Neural cell (in vitro differentiated cells): ENCODE data around the gene SYT5. TPM values are rescaled to one million over a fixed set of nuclear protein-coding genes. Genes with fewer than 3 reads are reported as not detected.

Experiments
- H2AFZ ChIP-seq: fragments of 200-600, 300-800 bp; sonication (generic), shearing (Covaris generic); 2 replicates; pipeline ENCODE4 v1.6.0; 2014; ENCODE audit warnings: low read depth, mild to moderate bottlenecking, antibody characterized with exemption, low read length, moderate library complexity
- H3F3A ChIP-seq: fragments of 200-600 bp; shearing (Covaris generic); 2 replicates; pipeline ENCODE4 v1.6.1; 2016; ENCODE audit warnings: mild to moderate bottlenecking, moderate library complexity, mixed read lengths, antibody characterized with exemption, low read length; ENCODE audit not compliant: insufficient read depth, poor library complexity, severe bottlenecking
- H3K27ac ChIP-seq: fragments of 200-600, 300-800 bp; sonication (generic), shearing (Covaris generic); 2 replicates; pipeline ENCODE4 v1.5.1; 2014; ENCODE audit warnings: mild to moderate bottlenecking, low read length, moderate library complexity
- H3K27me3 ChIP-seq: fragments of 300-800, 200-600 bp; sonication (generic), shearing (Covaris generic); 2 replicates; pipeline ENCODE4 v1.6.0; 2014; ENCODE audit warnings: mild to moderate bottlenecking, low read depth, low read length, moderate library complexity; ENCODE audit not compliant: insufficient read depth
- H3K36me3 ChIP-seq: fragments of 300-800, 200-600 bp; sonication (generic), shearing (Covaris generic); 2 replicates; pipeline ENCODE4 v1.5.1; 2014; ENCODE audit warnings: mild to moderate bottlenecking, antibody characterized with exemption, low read length, moderate library complexity; ENCODE audit not compliant: insufficient read depth
- H3K4me2 ChIP-seq: fragments of 300-800, 200-600 bp; sonication (generic), shearing (Covaris generic); 2 replicates; pipeline ENCODE4 v1.6.0; 2014; ENCODE audit warnings: mild to moderate bottlenecking, low read length
- H3K4me3 ChIP-seq: fragments of 300-800, 200-600 bp; sonication (generic), shearing (Covaris generic); 2 replicates; pipeline ENCODE4 v1.5.1; 2014; ENCODE audit warnings: mild to moderate bottlenecking, low read length, moderate library complexity
- H3K79me2 ChIP-seq: fragments of 200-600 bp; shearing (Covaris generic); replicated peaks from 2 replicates; pipeline ENCODE4 v1.6.0; 2014; ENCODE audit warnings: mild to moderate bottlenecking, low read length, moderate library complexity; ENCODE audit not compliant: insufficient read depth
- H3K9ac ChIP-seq: fragments of 300-800, 200-600 bp; sonication (generic), shearing (Covaris generic); 2 replicates; pipeline ENCODE4 v1.6.1; 2016; ENCODE audit warnings: mild to moderate bottlenecking, low read length, mixed read lengths
- H3K9me2 ChIP-seq: fragments of 200-600 bp; shearing (Covaris generic); 2 replicates; pipeline ENCODE4 v1.6.1; 2016; ENCODE audit warnings: mild to moderate bottlenecking, low read length, mixed read lengths; ENCODE audit not compliant: insufficient read depth
- H3K9me3 ChIP-seq: fragments of 200-600, 300-800 bp; sonication (generic), shearing (Covaris generic); 2 replicates; pipeline ENCODE4 v1.6.1; 2016; ENCODE audit warnings: mild to moderate bottlenecking, mixed run types, low read length, moderate library complexity, mixed read lengths
- H4K20me1 ChIP-seq: fragments of 200-600 bp; shearing (Covaris generic); 2 replicates; pipeline ENCODE4 v1.6.1; 2016; ENCODE audit warnings: mild to moderate bottlenecking, mixed run types; ENCODE audit not compliant: insufficient read depth
- CTCF ChIP-seq: fragments of 450-650 bp; IDR thresholded peaks from 2 replicates; pipeline ENCODE4 v1.5.1; 2014; ENCODE audit warnings: antibody characterized with exemption, mild to moderate bottlenecking, moderate library complexity; ENCODE audit not compliant: poor library complexity, severe bottlenecking
- EP300 ChIP-seq: fragments of 450-650 bp; conservative IDR thresholded peaks from 2 replicates; pipeline ENCODE4 v1.6.1; 2014; ENCODE audit warnings: antibody characterized with exemption, mild to moderate bottlenecking, moderate library complexity; ENCODE audit not compliant: poor library complexity, severe bottlenecking
- EZH2 ChIP-seq: fragments of 200-600, 300-800 bp; shearing (Covaris generic), sonication (generic); IDR thresholded peaks from 2 replicates; pipeline ENCODE4 v1.6.1; 2014; ENCODE audit warnings: antibody characterized with exemption, low read length, borderline replicate concordance, mild to moderate bottlenecking; ENCODE audit not compliant: insufficient read depth, poor library complexity, severe bottlenecking
- MXI1 ChIP-seq: fragments of 450-650 bp; conservative IDR thresholded peaks from 2 replicates; pipeline ENCODE4 v1.6.1; 2014; ENCODE audit warnings: antibody characterized with exemption, mild to moderate bottlenecking; ENCODE audit not compliant: poor library complexity, severe bottlenecking
- POLR2AphosphoS5 ChIP-seq: IDR thresholded peaks from 2 replicates; pipeline ENCODE4 v1.6.1; 2012
- RAD21 ChIP-seq: fragments of 450-650 bp; conservative IDR thresholded peaks from 2 replicates; pipeline ENCODE4 v1.6.1; 2014; ENCODE audit warnings: antibody characterized with exemption, mild to moderate bottlenecking, moderate library complexity
- SMC3 ChIP-seq: fragments of 450-650 bp; conservative IDR thresholded peaks from 2 replicates; pipeline ENCODE4 v1.6.1; 2014; ENCODE audit warnings: antibody characterized with exemption, mild to moderate bottlenecking, moderate library complexity; ENCODE audit not compliant: poor library complexity
- TAF1 ChIP-seq: IDR thresholded peaks from 2 replicates; pipeline ENCODE4 v1.6.1; 2012; ENCODE audit warnings: low read depth
- polyA plus RNA-seq: library from polyadenylated mRNA; depleted of rRNA; stranded (reverse); fragments of >200 nt; gene quantifications from 2 replicates; pipeline ENCODE4 v1.2.3, GENCODE V29; 2014
- TF ChIP-seq, protein P1 (sequence below): IDR thresholded peaks from 2 replicates; pipeline ENCODE4 v1.6.1; 2012; ENCODE audit warnings: borderline replicate concordance

Gene SYT5
- polyA plus RNA-seq, 1 donor from 2014 or later, result 237 TPM

DNA sequence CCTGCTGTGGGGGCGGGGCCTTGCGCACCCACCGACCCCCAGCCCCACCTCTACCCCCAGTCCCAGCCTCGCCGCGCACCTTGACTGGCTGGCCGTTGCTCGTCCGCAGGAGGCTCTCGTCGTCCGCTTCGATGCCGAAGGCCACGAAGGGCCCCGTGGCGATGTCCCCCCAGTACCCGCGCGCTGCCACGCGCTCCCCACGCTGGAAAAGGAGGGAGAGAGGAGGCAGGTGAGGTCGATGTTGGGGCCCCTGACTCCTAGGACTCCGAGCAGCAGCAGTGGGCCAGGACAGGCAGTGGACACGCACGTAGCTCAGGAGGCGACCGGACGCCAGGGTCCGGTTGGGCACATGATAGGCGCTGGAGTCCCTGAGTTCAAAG is 19.1 kb downstream of the SYT5 start:
- no peak overlapping the region for H3K9ac ChIP-seq
- no peaks in the 10 kb centered on the region for H4K20me1 ChIP-seq
- no peak overlapping the region for H3K4me2 ChIP-seq
- no peaks in the 10 kb centered on the region for H3K36me3 ChIP-seq
- no peak overlapping the region for H2AFZ ChIP-seq
- H3K9me2 ChIP-seq, result no peaks in the 10 kb centered on the region
- H3K4me3 ChIP-seq, result no peak overlapping the region
- H3K27me3 ChIP-seq, result peaks cover 21% of the 10 kb centered on the region
- H3K9me3 ChIP-seq, result no peaks in the 10 kb centered on the region
- no peaks in the 10 kb centered on the region for H3F3A ChIP-seq
- no peak for TF ChIP-seq CTCF
- no peak for TF ChIP-seq MXI1
- TF ChIP-seq RAD21, result no peak
- TF ChIP-seq, protein P1, sequence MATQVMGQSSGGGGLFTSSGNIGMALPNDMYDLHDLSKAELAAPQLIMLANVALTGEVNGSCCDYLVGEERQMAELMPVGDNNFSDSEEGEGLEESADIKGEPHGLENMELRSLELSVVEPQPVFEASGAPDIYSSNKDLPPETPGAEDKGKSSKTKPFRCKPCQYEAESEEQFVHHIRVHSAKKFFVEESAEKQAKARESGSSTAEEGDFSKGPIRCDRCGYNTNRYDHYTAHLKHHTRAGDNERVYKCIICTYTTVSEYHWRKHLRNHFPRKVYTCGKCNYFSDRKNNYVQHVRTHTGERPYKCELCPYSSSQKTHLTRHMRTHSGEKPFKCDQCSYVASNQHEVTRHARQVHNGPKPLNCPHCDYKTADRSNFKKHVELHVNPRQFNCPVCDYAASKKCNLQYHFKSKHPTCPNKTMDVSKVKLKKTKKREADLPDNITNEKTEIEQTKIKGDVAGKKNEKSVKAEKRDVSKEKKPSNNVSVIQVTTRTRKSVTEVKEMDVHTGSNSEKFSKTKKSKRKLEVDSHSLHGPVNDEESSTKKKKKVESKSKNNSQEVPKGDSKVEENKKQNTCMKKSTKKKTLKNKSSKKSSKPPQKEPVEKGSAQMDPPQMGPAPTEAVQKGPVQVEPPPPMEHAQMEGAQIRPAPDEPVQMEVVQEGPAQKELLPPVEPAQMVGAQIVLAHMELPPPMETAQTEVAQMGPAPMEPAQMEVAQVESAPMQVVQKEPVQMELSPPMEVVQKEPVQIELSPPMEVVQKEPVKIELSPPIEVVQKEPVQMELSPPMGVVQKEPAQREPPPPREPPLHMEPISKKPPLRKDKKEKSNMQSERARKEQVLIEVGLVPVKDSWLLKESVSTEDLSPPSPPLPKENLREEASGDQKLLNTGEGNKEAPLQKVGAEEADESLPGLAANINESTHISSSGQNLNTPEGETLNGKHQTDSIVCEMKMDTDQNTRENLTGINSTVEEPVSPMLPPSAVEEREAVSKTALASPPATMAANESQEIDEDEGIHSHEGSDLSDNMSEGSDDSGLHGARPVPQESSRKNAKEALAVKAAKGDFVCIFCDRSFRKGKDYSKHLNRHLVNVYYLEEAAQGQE, result no peak
- TF ChIP-seq EP300, result no peak
- no peak for TF ChIP-seq TAF1
- no peak for TF ChIP-seq POLR2AphosphoS5
- H3K79me2 ChIP-seq, result no peaks in the 10 kb centered on the region
- H3K27ac ChIP-seq, result no peak overlapping the region

GRCh38 chr19:55160128-55160985 is 19.7 kb downstream of the SYT5 start:
- no peaks in the 10 kb centered on the region for H3K36me3 ChIP-seq
- no peaks in the 10 kb centered on the region for H3K9me3 ChIP-seq
- H3K27me3 ChIP-seq, result peaks cover 21% of the 10 kb centered on the region
- no peaks in the 10 kb centered on the region for H3K79me2 ChIP-seq
- no peak overlapping the region for H3K9ac ChIP-seq
- H3K9me2 ChIP-seq, result no peaks in the 10 kb centered on the region
- no peaks in the 10 kb centered on the region for H3F3A ChIP-seq
- H3K4me2 ChIP-seq, result no peak overlapping the region
- H2AFZ ChIP-seq, result no peak overlapping the region
- H3K27ac ChIP-seq, result no peak overlapping the region
- H4K20me1 ChIP-seq, result no peaks in the 10 kb centered on the region
- H3K4me3 ChIP-seq, result no peak overlapping the region
- TF ChIP-seq EP300, result no peak
- TF ChIP-seq POLR2AphosphoS5, result no peak
- no peak for TF ChIP-seq MXI1
- peak; percentile 64 for TF ChIP-seq RAD21
- no peak for TF ChIP-seq EZH2
- TF ChIP-seq CTCF, result peak; percentile 80
- TF ChIP-seq TAF1, result no peak
- TF ChIP-seq SMC3, result peak; percentile 61
- TF ChIP-seq, protein P1, result no peak
